DMS114 treated with DMSO at 0.1 percent for 48 hours (cell line): Measurements from ENCODE around the gene FRG2B.
"Not testable (repeated sequence)": the region's sequence is repeated elsewhere in the genome, so short reads cannot be mapped to it uniquely, and the experiment has no call there.

Source experiments
- DNase-seq: peaks from one replicate; lab custom pipeline; 2025; ENCODE audit not compliant: unreplicated experiment; lab: John Stamatoyannopoulos, UW

The FRG2B gene

GRCh38 chr10:133600657-133601056 lies 25.9 kb downstream of the FRG2B start:
- DNase-seq: no peak

GRCh38 chr10:133599869-133600268 lies 26.7 kb downstream of the FRG2B start:
- DNase-seq: not testable (repeated sequence)

- no peak for DNase-seq
These were observed 33.9 kb downstream of the FRG2B start for GRCh38 chr10:133592716-133593115.

GRCh38 chr10:133590970-133591359 lies 35.6 kb downstream of the FRG2B start:
- DNase-seq: no peak

- no peak for DNase-seq
These were observed 36.2 kb downstream of the FRG2B start for GRCh38 chr10:133590226-133590969.

GRCh38 chr10:133577037-133577436 lies 49.6 kb downstream of the FRG2B start:
- not testable (repeated sequence) for DNase-seq
